Right cardiac atrium (tissue), 5 donors: ENCODE measurements around the gene FRMD4A. TPM values are rescaled to one million over a fixed set of nuclear protein-coding genes. Genes with fewer than 3 reads are reported as not detected.

Source experiments
- ATAC-seq, 2 donors: fragments of 200-7000 bp; cut with Tn5 transposase; one replicate each; pipeline versions ENCODE4 v1.8.0 to v1.9.1; 2020; ENCODE audit warnings: moderate library complexity in 2 of 2, mild to moderate bottlenecking in 1 of 2
- DNase-seq, 3 donors: peaks; one replicate each; pipeline ENCODE4 v3.0.0-alpha.2; 2020
- H3K27ac ChIP-seq: one replicate; pipeline ENCODE4 v1.5.1; 2013; ENCODE audit warnings: mild to moderate bottlenecking, low read length, control low read depth, moderate library complexity
- H3K27me3 ChIP-seq: one replicate; pipeline ENCODE4 v1.6.1; 2013; ENCODE audit not compliant: control insufficient read depth, insufficient read depth
- H3K4me1 ChIP-seq: one replicate; pipeline ENCODE4 v1.6.1; 2013; ENCODE audit warnings: low read length; ENCODE audit not compliant: control insufficient read depth, insufficient read depth
- H3K4me3 ChIP-seq: one replicate; pipeline ENCODE4 v1.5.1; 2013; ENCODE audit warnings: low read length, control low read depth
- H3K9me3 ChIP-seq: one replicate; pipeline ENCODE4 v1.6.1; 2013; ENCODE audit warnings: low read length; ENCODE audit not compliant: control insufficient read depth
- WGBS: extraction: QIAGEN DNeasy Blood & Tissue Kit; methylation state at CpG from one replicate; pipeline ENCODE4 v1.1.7; 2013; 5-methylcytosine and 5-hydroxymethylcytosine counted together
- intact Hi-C, 4 donors: fragments of 100-400 bp; cut with DNase I; formaldehyde crosslinking; loops; one replicate each; pipeline versions ENCODE4 v1.11.0 to v1.14.0; 2022 to 2023
- polyA plus RNA-seq: library from polyadenylated mRNA; stranded (reverse); fragments of 200-250 nt; gene quantifications from one replicate; pipeline ENCODE4 v1.2.3, GENCODE V29; 2013
- total RNA-seq, 4 donors: library from RNA; stranded (reverse); fragmentation: NEBNext Ultra II Directional; extraction: Animal tissue kit (Norgen Biotek cat#: 25700); gene quantifications; one replicate each; pipeline ENCODE4 v1.2.1, GENCODE V29; 2021
- donor health status: healthy with polysubstance abuse.
- donor health status: DM: no; HTN: yes; CAD: no.
- donor health status: DM: no; HTN: no; CAD: no.
- donor health status: DM: no; HTN: yes; CAD: no; lungs with severe emphysema.
- donor health status: DM: yes; HTN: yes; CAD: no.

Gene FRMD4A
- total and polyA plus RNA-seq, 5 donors: 14.8 to 30.3 (median 25.1) TPM

DNA sequence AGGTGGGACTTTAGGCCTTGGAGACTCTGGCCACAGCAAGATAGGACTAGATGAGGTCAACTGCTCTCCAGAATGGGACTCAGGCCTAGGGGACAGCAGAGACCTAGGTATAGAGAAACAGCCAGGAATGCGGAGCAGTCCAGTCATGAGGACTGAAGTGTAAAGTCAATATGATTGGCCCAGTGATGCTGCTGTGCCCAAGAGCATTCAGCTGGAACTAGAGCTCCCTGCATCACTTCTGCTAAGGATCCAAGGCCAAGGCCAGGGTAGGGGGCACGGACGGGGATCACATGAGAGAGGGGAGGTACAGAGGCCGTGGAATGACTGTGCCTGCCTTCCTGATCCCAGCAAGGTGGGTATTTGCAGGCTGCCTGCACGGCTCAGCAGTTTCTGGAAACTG, 237.9 kb downstream of the FRMD4A start:
- ATAC-seq (no peak), DNase-seq (no peak)
- intact Hi-C loops: loop anchor here (2.0 to 5.0 kb wide), 2 partner anchors 305 to 306 kb away; no protein-coding TSS in a partner anchor
- 93% methylated on average over 5 of the region's 5 CpGs for WGBS
- H3K9me3 ChIP-seq: no peaks in the 10 kb centered on the region
- no peaks in the 10 kb centered on the region for H3K4me1 ChIP-seq
- H3K27me3 ChIP-seq: no peaks in the 10 kb centered on the region
- no peak overlapping the region for H3K27ac ChIP-seq
- H3K4me3 ChIP-seq: no peak overlapping the region

DNA sequence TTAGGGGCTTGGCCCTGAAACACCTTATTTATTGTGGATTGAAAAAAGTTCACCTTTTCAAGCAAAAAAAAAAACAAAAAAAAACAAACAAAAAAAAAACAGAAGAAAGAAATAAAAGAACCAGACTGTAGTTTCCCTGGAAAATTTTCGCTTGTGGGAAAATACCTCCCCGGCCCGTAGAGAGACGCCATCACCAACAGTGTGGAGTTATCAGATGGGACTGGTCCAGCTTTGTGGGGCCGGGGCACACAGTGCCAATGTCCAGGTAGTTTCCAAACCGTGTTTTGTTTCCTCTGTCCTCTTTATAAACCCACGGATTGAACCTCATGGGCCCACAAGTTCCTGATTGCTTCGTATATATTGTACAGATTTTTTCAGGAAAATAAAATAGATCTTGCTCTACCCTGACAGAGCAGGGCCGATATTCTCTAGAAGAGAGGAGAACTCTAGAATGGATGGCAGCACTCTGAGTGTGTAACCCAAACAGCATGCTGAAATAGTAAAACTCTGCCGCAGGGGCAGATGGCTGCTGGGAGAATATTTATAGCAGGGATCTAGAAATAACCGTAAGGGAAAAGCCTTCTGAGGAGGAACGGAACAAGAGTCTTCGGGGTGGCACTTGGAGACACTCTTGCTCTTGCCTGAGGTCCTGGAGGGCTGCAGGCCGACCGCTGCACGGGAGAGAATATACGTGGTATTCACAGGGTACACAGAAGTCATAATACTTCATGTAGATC, 241.0 kb downstream of the FRMD4A start:
- Histone ChIP-seq H3K4me1 (no peaks in the 10 kb centered on the region), H3K9me3 (no peaks in the 10 kb centered on the region), H3K4me3 (no peak overlapping the region), H3K27me3 (no peaks in the 10 kb centered on the region), H3K27ac (no peak overlapping the region)
- ATAC-seq (no peak), DNase-seq (no peak)
- WGBS: 76% methylated on average over 17 of the region's 17 CpGs
- intact Hi-C loops: loop anchor here in 3 of 4 donors (5.0 kb wide), 1 partner anchor 302 kb away; no protein-coding TSS in a partner anchor

GRCh38 chr10:14087566-14087965, 243.2 kb downstream of the FRMD4A start:
- no peaks in the 10 kb centered on the region for H3K9me3 ChIP-seq
- no peaks in the 10 kb centered on the region for H3K4me1 ChIP-seq
- ATAC-seq (no peak), DNase-seq (no peak)
- no peak overlapping the region for H3K4me3 ChIP-seq
- H3K27ac ChIP-seq: no peak overlapping the region
- WGBS: 90% methylated on average over 7 of the region's 7 CpGs
- intact Hi-C loops: no loop called here
- H3K27me3 ChIP-seq: no peaks in the 10 kb centered on the region

DNA sequence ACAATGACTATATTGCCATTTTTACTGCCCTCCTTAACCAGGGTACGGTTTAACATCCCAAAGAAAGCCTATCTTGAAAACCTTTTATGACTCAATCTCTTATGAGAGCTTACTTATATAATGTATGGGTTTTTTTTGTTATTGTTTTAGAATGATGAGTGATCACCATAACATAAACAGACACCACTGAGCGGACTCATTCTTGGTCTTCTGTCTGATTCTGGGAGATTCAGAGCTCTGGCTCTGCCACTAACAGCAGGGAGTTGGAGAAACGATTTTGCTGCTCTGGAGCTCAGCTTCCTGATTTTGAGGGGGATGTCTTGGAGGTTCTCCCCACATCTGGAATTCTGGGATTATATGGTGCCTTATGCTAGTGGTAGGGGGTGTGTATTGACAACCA, 244.1 kb downstream of the FRMD4A start:
- ATAC-seq (no peak), DNase-seq (no peak)
- Histone ChIP-seq H3K27me3 (no peaks in the 10 kb centered on the region), H3K27ac (no peak overlapping the region), H3K4me3 (no peak overlapping the region), H3K4me1 (no peaks in the 10 kb centered on the region), H3K9me3 (no peaks in the 10 kb centered on the region)
- intact Hi-C loops: no loop called here
- WGBS: 83% methylated on average over 3 of the region's 3 CpGs

DNA sequence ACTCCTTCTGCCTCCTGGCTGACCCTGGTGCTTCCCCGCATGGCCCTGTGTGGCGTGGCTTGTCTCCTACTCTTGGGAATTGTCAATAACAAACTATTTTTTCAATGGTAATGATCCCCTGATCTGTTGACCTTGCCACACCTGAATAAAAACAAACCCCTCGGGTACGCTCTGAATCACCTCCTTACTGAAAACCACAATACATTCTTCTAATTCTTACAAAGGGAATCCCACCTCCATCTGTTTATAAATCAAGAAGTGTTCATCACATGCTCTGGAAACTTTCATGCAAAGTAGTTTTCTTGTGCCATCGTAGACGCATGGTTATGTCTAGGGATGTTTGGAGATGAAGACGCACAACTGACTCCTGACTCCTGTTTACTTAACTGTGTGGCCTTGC, 245.8 kb downstream of the FRMD4A start:
- intact Hi-C loops: no loop called here
- ATAC-seq (no peak), DNase-seq (no peak)
- Histone ChIP-seq H3K27ac (no peak overlapping the region), H3K27me3 (no peaks in the 10 kb centered on the region), H3K4me3 (no peak overlapping the region), H3K4me1 (no peaks in the 10 kb centered on the region), H3K9me3 (no peaks in the 10 kb centered on the region)
- WGBS: 96% methylated on average over 7 of the region's 7 CpGs

DNA sequence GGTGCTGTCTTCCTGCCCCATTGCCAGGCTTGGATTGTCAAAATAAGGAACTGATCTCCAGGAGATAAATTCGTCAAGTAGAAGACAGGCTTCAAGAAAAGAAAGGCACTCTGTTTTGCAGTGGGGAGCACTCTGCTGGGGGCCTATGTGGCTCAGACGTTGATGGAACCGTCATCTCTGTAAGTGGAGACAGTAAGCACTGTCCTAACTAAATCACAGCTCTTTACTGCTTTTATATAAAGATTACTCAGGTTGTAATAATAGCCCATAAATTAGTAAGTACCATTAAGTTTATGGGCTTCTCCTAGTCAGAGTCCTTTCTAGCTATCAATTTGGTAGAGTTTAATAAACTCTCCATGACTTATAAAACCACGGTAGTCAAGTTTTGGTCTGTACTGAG, 249.9 kb downstream of the FRMD4A start:
- no peaks in the 10 kb centered on the region for H3K27me3 ChIP-seq
- H3K9me3 ChIP-seq: no peaks in the 10 kb centered on the region
- DNase-seq: no peak
- no peak overlapping the region for H3K4me3 ChIP-seq
- intact Hi-C loops: no loop called here
- no peaks in the 10 kb centered on the region for H3K4me1 ChIP-seq
- whole genome bisulfite sequencing: 90% methylated on average over 4 of the region's 4 CpGs
- H3K27ac ChIP-seq: no peak overlapping the region
- no peak for ATAC-seq

DNA sequence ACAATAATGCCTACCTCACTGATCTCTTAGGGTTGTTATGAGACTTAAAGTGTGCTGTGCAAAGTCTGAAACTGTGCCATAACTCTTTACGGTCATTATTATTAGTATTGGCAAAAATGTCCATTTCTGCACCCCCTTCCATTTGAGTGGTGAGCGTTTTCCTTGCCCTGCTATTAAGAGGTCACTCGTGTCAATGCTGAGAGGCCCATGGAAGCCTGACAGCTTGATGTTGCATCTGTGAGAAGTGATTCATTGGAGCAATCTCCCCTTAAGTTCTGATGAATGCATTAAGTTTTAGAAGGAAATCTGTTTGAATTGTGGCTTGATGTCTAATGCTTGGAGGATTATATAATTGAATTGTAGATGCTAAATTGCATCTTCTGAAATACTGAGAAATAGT, 253.3 kb downstream of the FRMD4A start:
- no peaks in the 10 kb centered on the region for H3K9me3 ChIP-seq
- H3K27me3 ChIP-seq: no peaks in the 10 kb centered on the region
- H3K4me1 ChIP-seq: peaks cover 7% of the 10 kb centered on the region
- no peak overlapping the region for H3K27ac ChIP-seq
- 84% methylated on average over 3 of the region's 3 CpGs for WGBS
- no peak for DNase-seq
- intact Hi-C loops: no loop called here
- no peak overlapping the region for H3K4me3 ChIP-seq
- no peak for ATAC-seq

DNA sequence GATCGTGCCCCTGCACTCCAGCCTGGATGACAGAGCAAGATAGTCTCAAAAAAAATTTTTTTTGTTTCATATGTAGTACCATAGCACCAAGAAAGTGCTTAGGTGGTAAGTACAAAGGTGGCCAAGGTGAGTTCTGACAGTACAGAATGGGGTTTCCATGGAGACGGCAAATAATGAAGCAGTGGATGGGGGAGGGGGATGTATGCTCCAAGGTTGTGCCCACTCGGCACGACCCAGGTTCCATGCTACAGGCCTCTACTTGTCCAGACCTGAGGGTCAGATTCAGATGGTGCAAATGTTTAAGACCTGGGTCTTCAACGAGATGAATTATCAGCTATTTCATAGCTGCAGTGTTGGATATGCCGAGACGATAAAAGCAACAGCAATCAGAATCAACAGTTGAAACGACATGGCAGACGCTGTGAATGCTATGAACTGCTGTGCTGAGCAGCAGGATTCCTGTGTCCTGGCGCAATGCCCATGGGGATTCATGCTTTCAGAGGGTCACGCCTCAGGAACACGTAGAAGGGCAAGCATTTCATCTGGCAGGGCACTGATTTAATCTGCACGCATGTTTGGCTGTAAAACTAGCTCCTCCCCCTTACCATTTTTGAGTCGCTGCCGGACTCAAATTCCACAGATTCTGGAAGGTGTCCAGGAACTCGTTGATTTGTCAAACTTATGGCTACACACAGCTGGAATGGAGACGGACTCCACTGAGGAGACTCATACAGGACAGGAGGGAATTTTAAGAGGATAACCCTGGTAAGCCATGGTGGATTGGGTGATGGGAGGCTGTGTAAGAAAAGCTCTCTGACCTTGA, 256.5 kb downstream of the FRMD4A start:
- peaks cover 7% of the 10 kb centered on the region for H3K4me1 ChIP-seq
- H3K4me3 ChIP-seq: peak overlapping the region; percentile 27
- ATAC-seq (peak; percentile 93 to 96), DNase-seq (peak; percentile 91 to 95 (median 94))
- 31% methylated on average over 17 of the region's 17 CpGs for WGBS
- no peaks in the 10 kb centered on the region for H3K9me3 ChIP-seq
- H3K27ac ChIP-seq: peak overlapping the region; percentile 46
- H3K27me3 ChIP-seq: no peaks in the 10 kb centered on the region
- intact Hi-C loops: no loop called here

GRCh38 chr10:14072541-14072940, 258.2 kb downstream of the FRMD4A start:
- Histone ChIP-seq H3K27me3 (no peaks in the 10 kb centered on the region), H3K9me3 (no peaks in the 10 kb centered on the region), H3K4me1 (peaks cover 7% of the 10 kb centered on the region), H3K4me3 (no peak overlapping the region), H3K27ac (no peak overlapping the region)
- no peak for ATAC-seq
- DNase-seq: no peak
- WGBS: 64% methylated on average over 3 of the region's 3 CpGs
- intact Hi-C loops: no loop called here

DNA sequence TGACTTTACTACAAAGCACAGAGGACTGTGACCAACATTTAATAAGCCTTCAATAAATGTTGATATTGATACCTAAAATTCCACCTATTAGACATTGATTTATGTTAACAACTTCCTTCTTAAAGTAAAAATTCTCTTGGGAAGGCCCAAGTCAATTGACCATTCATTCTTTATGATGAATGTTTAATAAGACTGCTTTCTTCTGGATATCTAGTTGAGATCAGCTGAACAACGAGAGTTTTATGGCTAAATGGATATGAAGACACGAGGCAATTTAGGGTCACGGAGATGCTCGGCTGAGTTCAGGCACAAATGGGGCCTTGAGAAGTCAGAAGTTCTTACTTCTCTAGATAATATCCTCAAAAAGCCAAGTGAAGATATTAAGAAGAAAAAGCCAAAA, 258.8 kb downstream of the FRMD4A start:
- no peaks in the 10 kb centered on the region for H3K27me3 ChIP-seq
- WGBS: 79% methylated on average over 4 of the region's 4 CpGs
- intact Hi-C loops: no loop called here
- peaks cover 7% of the 10 kb centered on the region for H3K4me1 ChIP-seq
- DNase-seq (no peak), ATAC-seq (no peak)
- H3K9me3 ChIP-seq: no peaks in the 10 kb centered on the region
- no peak overlapping the region for H3K27ac ChIP-seq
- no peak overlapping the region for H3K4me3 ChIP-seq

DNA sequence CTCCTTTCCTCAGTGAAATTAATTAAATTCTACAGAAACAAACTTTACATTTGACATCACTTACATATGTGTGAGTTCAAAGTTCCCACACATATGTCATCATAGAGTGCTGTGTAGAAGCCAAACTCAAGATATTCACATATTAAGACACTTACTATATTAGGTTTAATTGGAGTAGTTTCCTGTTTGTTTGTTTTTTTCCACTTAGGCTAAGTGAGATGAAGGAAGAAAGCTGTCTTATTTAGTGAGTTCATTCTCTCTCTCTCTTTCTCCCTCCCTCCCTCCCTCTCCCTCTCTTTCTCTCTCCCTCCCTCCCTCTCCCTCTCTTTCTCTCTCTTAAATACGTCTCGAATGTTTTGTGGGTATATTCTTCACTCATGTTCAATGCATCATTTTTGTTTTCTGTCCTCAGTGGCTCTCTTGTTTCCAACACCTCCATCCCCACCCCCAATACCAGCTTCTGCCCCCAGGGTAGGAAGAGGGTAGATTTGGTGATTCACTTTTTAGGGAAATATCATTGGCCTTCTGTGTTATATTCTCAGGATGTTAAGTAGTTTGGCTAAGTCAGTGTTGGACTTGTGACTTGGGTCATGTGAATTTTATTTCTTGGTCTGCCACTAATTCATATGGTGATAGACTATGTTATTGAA, 262.0 kb downstream of the FRMD4A start:
- DNase-seq (no peak), ATAC-seq (no peak)
- no peak overlapping the region for H3K4me3 ChIP-seq
- no peaks in the 10 kb centered on the region for H3K27me3 ChIP-seq
- intact Hi-C loops: no loop called here
- WGBS: 97% methylated on average over 2 of the region's 2 CpGs
- H3K9me3 ChIP-seq: no peaks in the 10 kb centered on the region
- no peak overlapping the region for H3K27ac ChIP-seq
- H3K4me1 ChIP-seq: no peaks in the 10 kb centered on the region
